Panc1 (cell line): ENCODE measurements around the gene MEIOB. TPM values are rescaled to one million over a fixed set of nuclear protein-coding genes. Genes with fewer than 3 reads are reported as not detected.
A peak's percentile ranks its signal among the peaks of the same experiment; 100 is the strongest.

Source experiments
- ATAC-seq: fragments of 200-7000 bp; cut with Tn5 transposase; 2 replicates; pipeline ENCODE4 v1.9.1; 2020; ENCODE audit warnings: mild to moderate bottlenecking, moderate library complexity
- BruUV-seq: library from RNA; stranded (reverse); fragments of 400-500 nt; replicated peaks from 2 replicates; lab custom pipeline; 2021; lab: Mats Ljungman, UMichigan
- CTCF ChIA-PET: fragments of 300-600 bp; sonication (Branson Sonifier 250); formaldehyde crosslinking; loops from one replicate; lab custom pipeline; 2022; ENCODE audit warnings: antibody characterized with exemption; lab: Charles Lee
- POLR2A ChIA-PET: fragments of 300-600 bp; sonication (Branson Sonifier 250); formaldehyde crosslinking; loops from one replicate; lab custom pipeline; 2022; ENCODE audit warnings: antibody characterized with exemption; lab: Charles Lee
- DNase-seq: peaks from one replicate; pipeline ENCODE4 v3.0.0-alpha.2; 2010; ENCODE audit warnings: low read depth, low spot score
- H3K27ac ChIP-seq: 2 replicates; pipeline ENCODE4 v1.5.1; 2011; ENCODE audit warnings: mild to moderate bottlenecking, low read length, inconsistent platforms
- H3K27me3 ChIP-seq: fragments of 200-500 bp; sonication (Bioruptor generic); 2 replicates; pipeline ENCODE4 v1.6.0; 2014; ENCODE audit warnings: low read length, inconsistent platforms; ENCODE audit not compliant: control insufficient read depth, insufficient read depth
- H3K36me3 ChIP-seq: fragments of 200-500 bp; sonication (Bioruptor generic); 2 replicates; pipeline ENCODE4 v1.5.1; 2014; ENCODE audit warnings: inconsistent platforms, mild to moderate bottlenecking, low read length, moderate library complexity; ENCODE audit not compliant: control insufficient read depth, insufficient read depth
- H3K4me1 ChIP-seq: 2 replicates; pipeline ENCODE4 v1.5.1; 2011; ENCODE audit warnings: inconsistent platforms, mild to moderate bottlenecking, low read length, moderate library complexity; ENCODE audit not compliant: control insufficient read depth, insufficient read depth
- H3K4me3 ChIP-seq, 2 experiments: 2 replicates each; pipeline ENCODE4 v1.5.1; 2011 to 2012; ENCODE audit warnings: low read depth in 2 of 2, low read length in 2 of 2, mild to moderate bottlenecking in 2 of 2, inconsistent platforms in 1 of 2, moderate library complexity in 1 of 2
- H3K9me3 ChIP-seq: fragments of 200-500 bp; sonication (Bioruptor generic); 2 replicates; pipeline ENCODE4 v1.5.1; 2014; ENCODE audit warnings: low read depth, mild to moderate bottlenecking, inconsistent platforms, low read length, moderate library complexity; ENCODE audit not compliant: control insufficient read depth, insufficient read depth
- POLR2AphosphoS5 ChIP-seq: IDR thresholded peaks from 2 replicates; pipeline ENCODE4 v1.6.1; 2012; ENCODE audit warnings: mild to moderate bottlenecking, low read depth, low read length, moderate library complexity
- SIN3A ChIP-seq: IDR thresholded peaks from 2 replicates; pipeline ENCODE4 v1.6.1; 2012; ENCODE audit warnings: low read depth, mild to moderate bottlenecking, low read length, moderate library complexity, borderline replicate concordance; ENCODE audit not compliant: insufficient read depth
- TCF7L2 ChIP-seq: IDR thresholded peaks from 2 replicates; pipeline ENCODE4 v1.6.1; 2011; ENCODE audit warnings: mild to moderate bottlenecking, low read depth, low read length, inconsistent platforms
- in situ Hi-C: cut with HindIII; loops from 2 replicates; pipeline ENCODE4 v1.10.0; 2016; ENCODE audit warnings: low sequenced_read_pairs, low pct_unique_long_range_greater_than_20kb
- intact Hi-C: fragments of 100-400 bp; cut with micrococcal nuclease; formaldehyde crosslinking; loops from one replicate; pipeline ENCODE4 v1.10.0; 2022; ENCODE audit not compliant: unreplicated experiment
- total RNA-seq: library from RNA; stranded (reverse); gene quantifications from one replicate; pipeline ENCODE4 v1.2.1, GENCODE V29; 2021; ENCODE audit not compliant: unreplicated experiment
- TF ChIP-seq, protein P1 (sequence below): fragments of 450-650 bp; IDR thresholded peaks from 2 replicates; pipeline ENCODE4 v1.5.1; 2017; ENCODE audit warnings: mild to moderate bottlenecking
- TF ChIP-seq, protein P2 (sequence below), 2 experiments: IDR thresholded peaks; 2 replicates each; pipeline ENCODE4 v1.6.1; 2011 to 2012; ENCODE audit warnings: low read depth in 2 of 2, control low read depth in 1 of 2, low read length in 1 of 2, mild to moderate bottlenecking in 1 of 2, moderate library complexity in 1 of 2; ENCODE audit not compliant: insufficient read depth in 1 of 2

Gene MEIOB
- total RNA-seq, 1 experiment from 2014 or later: not detected

DNA sequence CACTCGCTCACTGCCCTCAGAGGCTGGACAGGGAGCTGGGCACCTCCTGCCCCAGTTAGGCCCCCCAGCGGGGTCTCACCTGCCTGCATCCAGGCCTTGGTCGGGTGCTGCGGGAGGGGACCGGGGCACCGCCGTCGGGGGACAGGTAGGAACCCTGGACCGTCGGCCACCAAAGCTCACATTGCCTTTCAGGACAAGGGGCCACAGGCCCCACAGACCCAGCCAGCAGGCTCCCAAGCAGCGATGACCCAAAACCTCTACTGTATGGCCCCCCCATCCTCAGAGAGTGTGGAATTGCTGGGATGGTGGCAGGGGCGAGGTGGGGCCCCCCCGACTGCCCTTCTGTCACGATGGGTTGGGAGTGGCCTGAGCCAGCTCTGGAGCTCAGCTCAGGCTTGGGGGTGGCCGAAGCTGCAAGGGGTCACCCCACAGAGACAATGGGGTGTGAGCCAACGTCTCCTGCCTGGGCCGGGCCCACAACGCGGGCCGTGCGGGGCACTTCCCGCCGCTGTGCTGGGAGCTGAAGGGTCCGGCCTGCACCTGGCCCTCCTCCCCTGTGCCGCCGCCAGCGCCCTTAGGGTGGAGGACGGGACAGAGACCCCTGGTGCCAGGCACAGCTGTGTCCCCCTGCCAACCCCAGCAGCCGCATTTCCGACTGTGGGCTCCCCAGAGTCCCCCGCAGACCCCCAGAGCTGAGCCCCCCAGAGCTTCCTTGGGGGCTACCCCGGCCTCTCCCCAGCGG is 79.0 kb downstream of the MEIOB start:
- TF ChIP-seq, protein P1, sequence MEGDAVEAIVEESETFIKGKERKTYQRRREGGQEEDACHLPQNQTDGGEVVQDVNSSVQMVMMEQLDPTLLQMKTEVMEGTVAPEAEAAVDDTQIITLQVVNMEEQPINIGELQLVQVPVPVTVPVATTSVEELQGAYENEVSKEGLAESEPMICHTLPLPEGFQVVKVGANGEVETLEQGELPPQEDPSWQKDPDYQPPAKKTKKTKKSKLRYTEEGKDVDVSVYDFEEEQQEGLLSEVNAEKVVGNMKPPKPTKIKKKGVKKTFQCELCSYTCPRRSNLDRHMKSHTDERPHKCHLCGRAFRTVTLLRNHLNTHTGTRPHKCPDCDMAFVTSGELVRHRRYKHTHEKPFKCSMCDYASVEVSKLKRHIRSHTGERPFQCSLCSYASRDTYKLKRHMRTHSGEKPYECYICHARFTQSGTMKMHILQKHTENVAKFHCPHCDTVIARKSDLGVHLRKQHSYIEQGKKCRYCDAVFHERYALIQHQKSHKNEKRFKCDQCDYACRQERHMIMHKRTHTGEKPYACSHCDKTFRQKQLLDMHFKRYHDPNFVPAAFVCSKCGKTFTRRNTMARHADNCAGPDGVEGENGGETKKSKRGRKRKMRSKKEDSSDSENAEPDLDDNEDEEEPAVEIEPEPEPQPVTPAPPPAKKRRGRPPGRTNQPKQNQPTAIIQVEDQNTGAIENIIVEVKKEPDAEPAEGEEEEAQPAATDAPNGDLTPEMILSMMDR: no peak
- TF ChIP-seq, protein P2, sequence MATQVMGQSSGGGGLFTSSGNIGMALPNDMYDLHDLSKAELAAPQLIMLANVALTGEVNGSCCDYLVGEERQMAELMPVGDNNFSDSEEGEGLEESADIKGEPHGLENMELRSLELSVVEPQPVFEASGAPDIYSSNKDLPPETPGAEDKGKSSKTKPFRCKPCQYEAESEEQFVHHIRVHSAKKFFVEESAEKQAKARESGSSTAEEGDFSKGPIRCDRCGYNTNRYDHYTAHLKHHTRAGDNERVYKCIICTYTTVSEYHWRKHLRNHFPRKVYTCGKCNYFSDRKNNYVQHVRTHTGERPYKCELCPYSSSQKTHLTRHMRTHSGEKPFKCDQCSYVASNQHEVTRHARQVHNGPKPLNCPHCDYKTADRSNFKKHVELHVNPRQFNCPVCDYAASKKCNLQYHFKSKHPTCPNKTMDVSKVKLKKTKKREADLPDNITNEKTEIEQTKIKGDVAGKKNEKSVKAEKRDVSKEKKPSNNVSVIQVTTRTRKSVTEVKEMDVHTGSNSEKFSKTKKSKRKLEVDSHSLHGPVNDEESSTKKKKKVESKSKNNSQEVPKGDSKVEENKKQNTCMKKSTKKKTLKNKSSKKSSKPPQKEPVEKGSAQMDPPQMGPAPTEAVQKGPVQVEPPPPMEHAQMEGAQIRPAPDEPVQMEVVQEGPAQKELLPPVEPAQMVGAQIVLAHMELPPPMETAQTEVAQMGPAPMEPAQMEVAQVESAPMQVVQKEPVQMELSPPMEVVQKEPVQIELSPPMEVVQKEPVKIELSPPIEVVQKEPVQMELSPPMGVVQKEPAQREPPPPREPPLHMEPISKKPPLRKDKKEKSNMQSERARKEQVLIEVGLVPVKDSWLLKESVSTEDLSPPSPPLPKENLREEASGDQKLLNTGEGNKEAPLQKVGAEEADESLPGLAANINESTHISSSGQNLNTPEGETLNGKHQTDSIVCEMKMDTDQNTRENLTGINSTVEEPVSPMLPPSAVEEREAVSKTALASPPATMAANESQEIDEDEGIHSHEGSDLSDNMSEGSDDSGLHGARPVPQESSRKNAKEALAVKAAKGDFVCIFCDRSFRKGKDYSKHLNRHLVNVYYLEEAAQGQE (IDR thresholded peaks at IDR 0.05; ENCODE audit: insufficient read depth in 1 of 2, low read depth in 2 of 2, low read length in 1 of 2): no peak
- no peak for TF ChIP-seq TCF7L2
- no peak for TF ChIP-seq SIN3A
- TF ChIP-seq POLR2AphosphoS5: no peak
- peaks cover 3% of the 10 kb centered on the region; the same call in 1 of the 2 replicates for H3K4me1 ChIP-seq
- intact Hi-C loops: no loop called here
- no peaks in the 10 kb centered on the region for H3K27me3 ChIP-seq
- H3K4me3 ChIP-seq: no peak overlapping the region
- CTCF ChIA-PET: no interaction called here
- DNase-seq: no peak
- POLR2A ChIA-PET: no interaction called here
- no peaks in the 10 kb centered on the region for H3K36me3 ChIP-seq
- ATAC-seq: no peak
- no peaks in the 10 kb centered on the region; the same call in 1 of the 2 replicates for H3K9me3 ChIP-seq
- in situ Hi-C loops: no loop called here
- H3K27ac ChIP-seq: no peak overlapping the region
- no TSS peak for BruUV-seq

DNA sequence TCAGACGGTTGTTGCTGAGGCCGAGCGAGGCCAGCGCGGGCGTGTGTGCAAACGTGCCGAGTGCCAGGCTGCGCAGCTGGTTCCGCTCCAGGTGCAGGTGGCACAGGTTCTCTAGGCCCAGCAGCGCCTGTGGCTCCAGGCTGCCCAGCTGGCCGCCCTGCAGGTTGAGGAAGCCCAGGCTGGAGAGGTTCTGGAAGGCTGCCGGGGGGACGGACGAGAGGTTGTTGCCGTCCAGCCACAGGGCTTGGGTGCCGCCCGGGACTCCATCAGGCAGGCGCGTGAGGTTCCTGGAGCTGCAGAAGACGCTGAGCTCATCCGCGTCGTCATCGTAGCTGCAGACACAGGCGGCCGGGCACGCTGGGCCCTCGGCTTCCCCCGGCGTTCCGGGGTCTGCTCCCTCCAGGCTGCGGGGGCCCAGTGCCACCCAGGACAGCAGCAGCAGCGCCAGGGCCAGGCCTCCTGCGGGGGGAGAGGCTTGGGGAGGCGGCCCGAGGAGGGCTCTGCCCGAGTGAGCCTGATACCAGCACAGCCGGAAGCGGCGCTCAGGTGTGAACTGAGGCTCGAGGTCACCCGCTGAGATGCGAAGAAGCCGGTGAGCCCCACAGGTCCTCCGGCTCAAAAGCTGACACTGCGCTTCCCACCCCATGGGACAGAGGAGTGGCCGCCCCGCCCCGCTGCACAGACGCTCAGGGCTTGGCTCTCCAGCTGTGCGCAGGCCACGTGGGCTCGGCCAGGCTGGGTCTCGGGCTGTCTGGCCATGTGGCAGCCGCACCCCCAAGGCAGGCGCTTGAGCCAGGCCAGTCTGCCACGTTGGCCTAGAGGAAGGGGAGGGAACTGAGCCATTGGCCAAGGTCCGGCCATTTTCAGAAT is 79.8 kb downstream of the MEIOB start:
- Histone ChIP-seq H3K4me1 (peaks cover 3% of the 10 kb centered on the region; the same call in 1 of the 2 replicates), H3K27ac (no peak overlapping the region), H3K36me3 (no peaks in the 10 kb centered on the region), H3K9me3 (no peaks in the 10 kb centered on the region), H3K27me3 (no peaks in the 10 kb centered on the region), H3K4me3 (no peak overlapping the region)
- TF ChIP-seq, protein P2 (IDR thresholded peaks at IDR 0.05; ENCODE audit: insufficient read depth in 1 of 2, low read depth in 2 of 2, low read length in 1 of 2): no peak
- TF ChIP-seq TCF7L2: no peak
- TF ChIP-seq, protein P1: no peak
- TF ChIP-seq POLR2AphosphoS5: no peak
- no peak for TF ChIP-seq SIN3A
- no TSS peak for BruUV-seq
- intact Hi-C loops: no loop called here
- POLR2A ChIA-PET: no interaction called here
- in situ Hi-C loops: no loop called here
- CTCF ChIA-PET: no interaction called here
- DNase-seq: no peak
- peak; percentile 31; the same call in 1 of the 2 replicates for ATAC-seq
